ENCODE measurements around the gene PMEPA1. TPM values are rescaled to one million over a fixed set of nuclear protein-coding genes. Genes with fewer than 3 reads are reported as not detected.

The PMEPA1 gene
- total RNA-seq, 1 donor from 2014 or later: 34.8 TPM

DNA sequence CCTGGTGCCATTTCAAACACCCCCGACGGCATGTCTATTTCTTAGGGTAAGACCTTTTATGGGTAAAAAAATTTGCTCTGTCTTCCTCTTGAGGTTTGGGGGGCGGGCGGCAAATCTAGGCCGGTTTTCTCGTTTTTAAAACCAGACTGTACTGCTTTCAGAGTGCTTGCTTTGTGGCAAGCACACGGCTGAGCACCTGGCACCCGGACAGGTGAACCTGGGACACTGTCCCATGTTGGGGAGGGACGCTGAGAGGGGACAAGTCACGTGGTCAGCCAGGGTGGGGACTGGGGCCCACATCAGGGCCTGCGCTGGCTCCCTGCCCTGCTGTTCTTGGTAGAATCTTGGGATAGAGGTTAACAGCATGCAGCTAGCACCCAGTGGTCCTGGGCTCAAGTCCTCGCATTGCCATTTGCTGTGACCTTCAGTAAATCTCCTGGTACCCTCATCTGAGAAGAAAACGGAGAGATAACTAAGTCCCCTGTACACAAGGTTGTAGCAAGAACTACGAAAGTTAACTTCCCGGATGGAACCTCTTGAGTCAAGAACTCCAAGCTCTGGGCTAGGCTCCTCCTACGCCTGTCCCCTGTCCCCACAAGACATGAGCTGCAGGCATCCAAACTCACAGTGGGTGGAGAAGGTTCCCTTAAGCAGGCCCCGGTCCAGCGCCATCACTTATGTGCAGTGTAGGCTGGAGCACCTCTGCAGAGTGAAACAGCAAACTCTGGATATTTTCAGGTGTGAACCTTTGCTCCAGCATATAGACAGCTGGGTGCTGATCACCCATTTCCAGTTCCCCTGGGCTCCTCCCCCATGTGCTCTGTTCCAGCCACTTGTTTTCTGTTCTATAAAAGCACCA, 41.7 kb downstream of the PMEPA1 start:
- intact Hi-C loops (cut with DNase I): no loop called here
- no peak for DNase-seq (ENCODE audit: low spot score)

DNA sequence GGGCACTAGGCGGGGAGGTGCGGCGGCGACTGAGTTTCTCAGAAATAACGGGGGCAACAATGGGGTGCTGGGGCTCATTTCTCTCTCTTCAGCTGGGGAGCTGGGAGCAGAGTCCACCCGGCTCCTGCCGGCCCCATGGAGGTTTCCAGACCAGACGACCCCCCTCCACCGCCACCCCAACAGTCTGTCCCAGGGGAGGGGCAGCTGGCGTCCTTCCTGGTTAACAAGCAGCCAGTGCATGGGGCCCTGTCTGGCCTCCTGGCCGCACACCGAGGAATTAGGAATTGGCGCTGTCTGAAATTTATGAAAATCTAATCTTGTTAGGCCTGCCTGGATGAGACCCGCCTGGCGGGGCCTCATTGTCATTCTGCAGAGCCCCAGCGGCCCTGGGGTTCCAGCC, 42.4 kb downstream of the PMEPA1 start:
- intact Hi-C loops (cut with DNase I): no loop called here
- DNase-seq (ENCODE audit: low spot score): no peak

DNA sequence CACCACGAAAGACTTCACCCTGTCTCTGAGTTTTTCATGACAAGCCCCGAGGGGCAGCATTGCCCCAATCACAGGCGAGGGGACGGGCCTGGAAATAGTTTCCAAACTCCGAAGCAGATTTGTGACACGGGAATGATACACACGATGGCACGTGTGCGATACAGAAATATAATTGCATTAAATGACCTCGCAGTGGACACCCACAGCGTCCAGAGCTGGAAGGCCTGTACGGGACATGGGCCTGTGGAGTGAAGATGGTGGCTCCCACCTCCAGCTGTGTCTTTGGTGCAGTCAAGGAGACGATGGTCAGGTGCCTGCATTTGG, 43.0 kb downstream of the PMEPA1 start:
- intact Hi-C loops (cut with DNase I): no loop called here
- DNase-seq (ENCODE audit: low spot score): no peak

DNA sequence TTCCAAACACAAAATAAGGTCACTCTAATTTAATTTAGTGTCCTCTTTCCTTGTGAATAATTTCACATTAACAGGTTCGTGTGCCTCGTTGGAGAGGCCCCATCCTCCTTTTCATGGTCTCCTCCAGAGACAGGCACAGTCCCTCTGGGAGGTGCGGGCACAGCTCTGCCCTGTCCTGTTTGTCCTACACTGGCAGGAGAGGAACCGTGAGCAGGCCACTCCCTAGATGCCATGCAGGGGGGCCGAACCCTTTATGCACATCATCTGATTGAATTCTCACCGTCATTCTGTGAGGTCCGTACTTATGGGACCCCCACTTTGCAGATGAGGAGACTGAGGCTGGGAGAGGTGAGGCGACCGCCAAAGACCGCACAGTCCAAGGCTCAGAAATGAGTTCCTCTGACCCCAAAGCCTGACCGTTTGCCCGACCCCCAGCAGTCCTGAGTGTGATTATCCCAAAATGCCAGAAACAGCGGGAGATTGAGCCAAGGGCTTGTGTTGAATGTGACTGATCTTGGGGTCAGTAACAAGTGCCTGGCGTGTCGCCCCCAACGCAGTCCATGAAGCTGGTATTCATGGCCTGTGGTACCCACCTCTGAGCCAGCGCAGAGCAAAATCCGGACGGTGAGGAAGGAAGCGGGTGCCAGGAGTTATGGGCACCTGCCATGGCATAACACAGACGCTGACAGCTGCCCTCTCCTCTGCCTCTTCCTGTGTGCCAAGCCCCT, 43.5 kb downstream of the PMEPA1 start:
- intact Hi-C loops (cut with DNase I): no loop called here
- no peak for DNase-seq (ENCODE audit: low spot score)

- intact Hi-C loops (cut with DNase I): no loop called here
- no peak for DNase-seq (ENCODE audit: low spot score)
These were observed 44.2 kb downstream of the PMEPA1 start for GRCh38 chr20:57665589-57665971.

DNA sequence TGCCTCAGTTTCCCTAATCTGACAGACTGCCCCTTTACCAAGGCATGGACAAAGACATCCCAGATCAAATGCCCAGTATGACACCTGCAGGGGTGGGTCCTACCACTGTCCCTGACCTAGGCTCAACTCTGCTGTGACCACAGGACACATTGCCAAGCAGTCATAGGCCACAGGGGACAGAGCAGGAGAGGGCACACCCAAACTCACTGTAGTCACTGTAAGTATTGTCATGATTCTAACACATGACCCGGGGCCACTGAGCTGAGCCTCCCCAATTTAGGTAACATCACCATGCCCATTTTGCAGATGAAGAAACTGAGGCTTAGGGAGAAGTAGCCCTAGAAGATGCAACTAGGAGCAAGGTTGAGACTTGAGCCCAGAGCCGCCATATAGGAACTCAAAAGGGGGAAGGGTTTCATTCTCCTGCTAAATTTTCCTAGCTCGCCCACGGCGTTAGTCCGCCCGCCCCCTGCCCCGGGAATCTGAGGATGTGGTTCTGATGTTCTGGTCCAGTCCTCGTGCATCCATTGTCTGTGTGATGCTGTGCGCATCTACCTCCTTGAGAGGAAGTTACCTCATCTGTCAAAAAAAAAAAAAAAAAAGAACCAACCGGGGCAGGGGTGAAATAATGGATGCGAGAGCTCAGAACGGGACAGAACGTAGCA, 44.8 kb downstream of the PMEPA1 start:
- intact Hi-C loops (cut with DNase I): no loop called here
- no peak for DNase-seq (ENCODE audit: low spot score)

DNA sequence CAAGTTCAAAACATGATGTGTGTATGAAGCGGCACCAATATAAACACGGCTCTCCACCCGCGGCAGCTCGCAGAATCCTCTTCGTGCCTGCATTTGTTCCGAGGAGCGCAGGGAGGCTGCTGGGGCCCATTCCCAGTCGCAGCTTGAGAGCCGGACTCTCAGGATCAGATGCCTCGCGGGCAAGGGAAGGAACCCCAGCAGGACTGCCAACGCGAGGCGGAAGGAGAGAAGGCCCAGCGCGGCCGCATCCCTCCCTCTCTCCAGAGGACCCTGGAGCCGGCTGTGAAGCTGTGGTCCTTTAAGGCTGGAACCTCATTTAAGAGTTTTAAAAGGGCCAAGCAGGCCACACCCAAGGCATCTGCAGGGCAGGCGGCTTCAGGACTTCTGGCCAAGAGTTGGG, 45.3 kb downstream of the PMEPA1 start:
- no peak for DNase-seq (ENCODE audit: low spot score)
- intact Hi-C loops (cut with DNase I): no loop called here

GRCh38 chr20:57663681-57664451, 45.9 kb downstream of the PMEPA1 start:
- DNase-seq (ENCODE audit: low spot score): peak; percentile 74
- intact Hi-C loops (cut with DNase I): no loop called here

GRCh38 chr20:57663241-57663640, 46.6 kb downstream of the PMEPA1 start:
- DNase-seq (ENCODE audit: low spot score): peak; percentile 15
- intact Hi-C loops (cut with DNase I): no loop called here

GRCh38 chr20:57662456-57663240, 47.2 kb downstream of the PMEPA1 start:
- intact Hi-C loops (cut with DNase I): no loop called here
- peak; percentile 63 for DNase-seq (ENCODE audit: low spot score)

DNA sequence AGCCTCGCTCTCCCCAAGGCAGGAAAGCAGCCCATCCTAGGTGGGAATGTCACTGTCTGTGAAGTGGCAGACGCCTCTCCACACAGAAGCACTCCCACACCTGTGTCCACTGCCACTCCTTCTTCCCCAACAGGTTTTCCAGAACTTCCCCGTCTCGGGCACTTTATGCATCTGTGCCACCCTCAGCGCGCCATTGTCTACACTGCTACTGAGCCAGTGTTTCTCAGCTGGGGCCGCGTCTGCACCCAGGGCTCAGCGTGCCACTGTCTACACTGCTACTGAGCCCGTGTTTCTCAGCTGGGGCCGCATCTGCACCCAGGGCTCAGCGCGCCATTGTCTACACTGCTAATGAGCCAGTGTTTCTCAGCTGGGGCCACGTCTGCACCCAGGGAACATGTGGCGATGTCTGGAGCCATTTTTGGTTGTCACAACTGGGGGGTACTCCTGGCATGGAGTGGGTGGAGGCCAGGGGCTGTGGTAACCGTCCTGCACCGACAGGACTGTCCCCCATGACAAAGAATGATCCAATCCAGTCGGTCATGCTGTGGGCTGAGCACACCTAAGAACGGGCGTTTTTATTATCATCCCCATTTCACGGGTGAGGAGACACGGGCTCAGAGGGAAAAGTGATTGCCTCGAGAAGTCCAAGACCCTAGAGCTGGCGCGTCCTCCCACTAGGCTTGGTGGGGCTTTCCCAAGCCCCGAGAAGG, 47.9 kb downstream of the PMEPA1 start:
- DNase-seq (ENCODE audit: low spot score): no peak

DNA sequence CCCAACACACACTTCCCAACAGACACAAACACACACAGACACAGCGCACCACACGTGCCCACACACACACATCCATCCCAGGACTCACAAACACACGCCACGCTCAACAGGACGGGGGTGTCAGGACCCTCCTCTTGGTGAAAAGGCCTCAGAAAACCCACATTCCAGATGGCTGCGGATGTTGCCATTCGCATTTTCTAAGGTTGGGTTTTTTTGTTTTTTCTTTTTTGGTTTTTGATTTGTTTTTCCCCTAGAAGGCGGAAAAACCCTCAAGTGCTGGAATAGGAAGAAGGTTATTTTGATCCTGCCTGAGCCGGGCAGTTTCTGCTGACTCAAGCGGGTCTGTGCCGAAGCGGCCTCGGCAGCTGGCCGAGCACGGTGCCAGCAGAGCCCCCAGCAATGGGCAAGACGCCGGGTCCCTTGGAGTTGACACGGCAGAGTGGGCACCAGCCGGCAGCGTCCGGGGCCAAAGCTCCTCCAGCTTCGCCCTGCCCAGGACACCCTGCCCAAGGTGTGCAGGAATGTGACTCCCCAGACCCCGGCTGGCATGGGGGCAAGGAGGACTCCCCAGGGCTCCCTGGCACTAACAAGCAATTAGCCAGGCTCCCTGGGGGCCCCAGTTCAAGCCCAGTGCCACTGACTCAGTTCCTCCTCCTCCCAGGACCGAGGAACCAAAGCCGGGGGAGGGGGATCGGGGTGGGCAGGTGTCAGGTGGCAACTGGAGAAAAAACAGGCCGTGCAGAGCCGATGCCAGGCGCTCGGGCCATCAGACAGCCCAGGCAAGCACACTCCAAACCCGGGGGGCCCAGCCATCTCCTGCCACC, 48.7 kb downstream of the PMEPA1 start:
- peak; percentile 69 for DNase-seq (ENCODE audit: low spot score)
- intact Hi-C loops (cut with DNase I): no loop called here

More for the DNA sequence above, 47.9 kb downstream of the PMEPA1 start:
- intact Hi-C loops (cut with DNase I): no loop called here

DNA sequence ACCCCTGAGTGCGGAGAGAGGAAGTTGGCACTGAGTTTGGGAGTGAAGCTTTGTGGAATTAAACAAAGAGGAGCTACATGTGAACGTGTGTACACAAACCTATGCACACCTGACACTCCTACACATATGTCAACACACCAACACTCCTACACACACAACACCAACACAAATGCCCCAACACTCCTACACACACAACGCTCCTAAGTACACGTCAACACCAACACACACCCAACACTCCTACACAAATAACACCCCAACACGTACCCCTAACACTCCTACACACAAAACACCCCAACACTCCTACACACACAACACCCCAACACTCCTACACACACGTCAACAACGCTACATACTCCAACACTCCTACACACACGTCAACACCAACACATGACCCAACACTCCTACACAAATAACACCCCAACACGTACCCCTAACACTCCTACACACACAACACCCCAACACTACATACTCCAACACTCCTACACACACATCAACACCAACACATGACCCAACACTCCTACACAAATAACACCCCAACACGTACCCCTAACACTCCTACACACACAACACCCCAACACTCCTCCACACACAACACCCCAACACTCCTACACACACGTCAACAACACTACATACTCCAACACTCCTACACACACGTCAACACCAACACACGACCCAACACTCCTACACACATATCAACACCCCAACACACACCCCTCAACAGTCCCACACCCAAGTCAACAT, 49.5 kb downstream of the PMEPA1 start:
- intact Hi-C loops (cut with DNase I): no loop called here
- no peak for DNase-seq (ENCODE audit: low spot score)

GRCh38 chr20:57659517-57660180, 50.2 kb downstream of the PMEPA1 start:
- DNase-seq (ENCODE audit: low spot score): peak; percentile 72
- intact Hi-C loops (cut with DNase I): loop anchor here (5.0 kb wide), 1 partner anchor 48 kb away; no protein-coding TSS in a partner anchor

DNA sequence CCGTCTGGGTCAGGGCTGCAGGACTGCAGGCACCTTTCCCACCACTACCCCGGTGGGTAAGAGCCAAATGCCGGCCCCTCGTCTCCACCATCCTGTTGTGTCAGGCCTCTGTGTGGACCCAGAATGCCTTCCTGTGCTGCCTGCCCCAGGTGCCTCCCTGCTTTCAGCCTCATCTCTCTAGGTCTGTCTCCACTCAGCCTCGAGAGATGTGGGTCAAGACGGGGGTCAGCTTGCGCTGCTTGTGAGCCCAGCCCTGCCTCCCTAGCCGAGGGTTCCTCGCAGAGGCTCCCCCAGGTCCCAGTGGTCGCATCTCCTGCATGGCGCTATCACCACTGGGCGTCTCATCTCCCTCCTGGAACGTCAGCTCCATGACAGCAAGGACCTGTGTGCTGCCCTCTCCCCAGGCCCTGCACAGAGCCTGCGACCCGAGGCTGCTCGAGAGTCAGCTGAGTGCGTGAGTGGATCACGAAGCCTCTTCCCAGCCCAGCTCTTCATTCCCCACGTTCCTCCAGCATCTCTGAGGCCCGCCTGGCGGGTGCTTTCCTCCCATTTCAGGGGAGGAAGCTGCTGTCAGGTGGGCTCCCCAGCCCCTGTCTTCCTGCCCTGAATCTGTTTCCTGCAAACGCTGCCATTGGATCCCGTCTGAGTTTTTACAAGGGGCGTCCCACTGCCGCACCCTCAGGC, 50.8 kb downstream of the PMEPA1 start:
- intact Hi-C loops (cut with DNase I): loop anchor here (5.0 kb wide), 1 partner anchor 48 kb away; no protein-coding TSS in a partner anchor
- peak; percentile 72 for DNase-seq (ENCODE audit: low spot score)

- no peak for DNase-seq (ENCODE audit: low spot score)
- intact Hi-C loops (cut with DNase I): loop anchor here (5.0 kb wide), 1 partner anchor 49 kb away; no protein-coding TSS in a partner anchor
These were observed 51.4 kb downstream of the PMEPA1 start for GRCh38 chr20:57658447-57658832.

Data from cardiac septum (tissue), 1 donor.